Thymus (tissue), 11 donors: Measurements from ENCODE around the gene ZKSCAN1. TPM values are rescaled to one million over a fixed set of nuclear protein-coding genes. Genes with fewer than 3 reads are reported as not detected.
"Not testable (repeated sequence)": the region's sequence is repeated elsewhere in the genome, so short reads cannot be mapped to it uniquely, and the experiment has no call there.

Experiments
- DNase-seq, 9 donors: peaks; one replicate each; pipeline ENCODE4 v3.0.0-alpha.2; 2013; ENCODE audit warnings: low spot score in 9 of 9, low read depth in 6 of 9, missing footprints in 1 of 9
- H3K27ac ChIP-seq, 2 donors: one replicate each; pipeline ENCODE4 v1.5.1; 2013; ENCODE audit warnings: control low read depth in 1 of 2, low read depth in 1 of 2, low read length in 1 of 2, mild to moderate bottlenecking in 1 of 2, moderate library complexity in 1 of 2
- H3K27me3 ChIP-seq, 2 donors: one replicate each; pipeline ENCODE4 v1.5.1; 2013; ENCODE audit warnings: low read length in 1 of 2; ENCODE audit not compliant: control insufficient read depth in 2 of 2, insufficient read depth in 1 of 2
- H3K36me3 ChIP-seq, 2 donors: one replicate each; pipeline ENCODE4 v1.5.1; 2013; ENCODE audit warnings: low read length in 1 of 2, mild to moderate bottlenecking in 1 of 2, moderate library complexity in 1 of 2; ENCODE audit not compliant: control insufficient read depth in 2 of 2, insufficient read depth in 2 of 2
- H3K4me1 ChIP-seq, 2 donors: one replicate each; pipeline ENCODE4 v1.5.1; 2013; ENCODE audit warnings: low read length in 2 of 2; ENCODE audit not compliant: control insufficient read depth in 2 of 2, insufficient read depth in 2 of 2
- H3K4me3 ChIP-seq, 2 donors: one replicate each; pipeline ENCODE4 v1.5.1; 2013; ENCODE audit warnings: low read length in 2 of 2, control low read depth in 1 of 2, mild to moderate bottlenecking in 1 of 2
- H3K9me3 ChIP-seq, 2 donors: one replicate each; pipeline ENCODE4 v1.5.1; 2013; ENCODE audit warnings: low read length in 1 of 2, mild to moderate bottlenecking in 1 of 2; ENCODE audit not compliant: control insufficient read depth in 2 of 2, insufficient read depth in 1 of 2
- WGBS: extraction: QIAGEN DNeasy Blood & Tissue Kit; methylation state at CpG from one replicate; pipeline ENCODE4 v1.1.7; 2013; 5-methylcytosine and 5-hydroxymethylcytosine counted together
- polyA plus RNA-seq: library from polyadenylated mRNA; stranded (reverse); fragments of 200-250 nt; gene quantifications from one replicate; pipeline ENCODE4 v1.2.3, GENCODE V29; 2013
- total RNA-seq: library from RNA; stranded (reverse); fragments of 120-200 nt; gene quantifications from one replicate; pipeline ENCODE4 v1.2.4, GENCODE V29; 2013
- donor health status: healthy.

The ZKSCAN1 gene
- total and polyA plus RNA-seq, 2 donors: 17.8 to 61.4 TPM

GRCh38 chr7:99979814-99980225 is 35.6 kb upstream of the ZKSCAN1 start:
- peak in 2 of 9 donors; percentile 8 to 38 for DNase-seq
- H3K27me3 ChIP-seq, H3K9me3 ChIP-seq, H3K36me3 ChIP-seq, H3K27ac ChIP-seq, H3K4me1 ChIP-seq, H3K4me3 ChIP-seq: not testable (repeated sequence)
- WGBS: 26% methylated on average over 9 of the region's 10 CpGs

GRCh38 chr7:99980448-99980872 is 34.9 kb upstream of the ZKSCAN1 start:
- WGBS: 74% methylated on average over 4 of the region's 4 CpGs
- not testable (repeated sequence) for H3K27me3 ChIP-seq, H3K4me3 ChIP-seq, H3K4me1 ChIP-seq, H3K27ac ChIP-seq, DNase-seq, H3K36me3 ChIP-seq, H3K9me3 ChIP-seq

DNA sequence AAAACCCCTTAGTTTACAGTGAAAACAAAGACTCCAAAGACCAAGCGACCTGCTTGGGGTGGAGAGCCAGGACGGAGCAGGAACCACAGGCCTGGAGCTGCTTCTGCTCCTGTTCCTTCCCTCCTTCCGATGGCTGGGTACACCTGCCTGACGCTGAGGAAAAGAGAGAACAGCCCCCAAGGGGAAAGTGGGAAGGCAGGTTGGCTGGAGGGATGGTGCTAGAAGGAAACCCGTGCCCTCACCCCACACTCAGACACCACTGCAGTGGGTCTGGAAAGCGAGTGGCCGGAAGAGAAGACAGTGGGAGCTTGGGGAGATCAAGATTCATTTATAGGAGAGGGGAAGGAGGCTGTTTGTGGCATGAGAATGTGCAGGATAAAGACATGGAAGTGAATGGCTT is 34.3 kb upstream of the ZKSCAN1 start:
- H3K4me3 ChIP-seq, H3K9me3 ChIP-seq, H3K27ac ChIP-seq, H3K36me3 ChIP-seq, H3K4me1 ChIP-seq, DNase-seq, H3K27me3 ChIP-seq: not testable (repeated sequence)
- 92% methylated on average over 7 of the region's 7 CpGs for WGBS

DNA sequence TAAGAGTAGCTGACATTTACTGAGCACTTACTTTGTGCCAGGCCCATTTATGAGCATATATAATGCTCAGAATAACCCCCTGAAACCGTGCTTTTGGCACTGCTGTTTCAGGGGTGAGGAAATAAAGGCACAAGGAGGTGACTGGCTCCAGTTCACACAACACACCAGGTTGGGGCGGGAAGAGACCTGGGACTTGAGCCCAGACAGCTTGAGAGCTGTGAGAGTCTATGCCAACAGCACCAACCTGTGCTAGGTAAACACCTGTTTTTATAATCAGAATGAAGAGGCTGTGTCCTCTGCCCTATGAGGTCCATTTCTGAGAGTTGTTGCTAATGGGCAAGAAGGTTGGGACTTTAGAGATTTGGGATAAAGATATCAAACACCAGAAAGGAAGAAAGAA is 30.8 kb upstream of the ZKSCAN1 start:
- Histone ChIP-seq H3K4me3 (no peak overlapping the region), H3K27me3 (peaks cover 0 to 8% of the 10 kb centered on the region in 2 donors), H3K4me1 (no peaks in the 10 kb centered on the region), H3K27ac (no peak overlapping the region), H3K36me3 (no peaks in the 10 kb centered on the region), H3K9me3 (no peaks in the 10 kb centered on the region)
- 84% methylated on average over 2 of the region's 2 CpGs for WGBS
- no peak for DNase-seq

DNA sequence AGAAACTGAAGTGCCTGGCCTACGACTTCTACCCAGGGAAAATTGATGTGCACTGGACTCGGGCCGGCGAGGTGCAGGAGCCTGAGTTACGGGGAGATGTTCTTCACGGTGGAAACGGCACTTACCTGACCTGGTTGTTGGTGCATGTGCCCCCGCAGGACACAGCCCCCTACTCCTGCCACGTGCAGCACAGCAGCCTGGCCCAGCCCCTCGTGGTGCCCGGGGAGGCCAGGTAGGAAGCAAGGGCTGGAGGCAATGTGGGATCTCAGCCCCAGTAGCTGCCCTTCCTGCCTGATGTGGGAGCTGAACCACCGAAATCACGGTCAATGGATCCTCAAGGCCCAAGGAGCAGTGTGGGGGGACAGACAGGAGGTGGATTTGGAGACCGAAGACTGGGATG is 28.1 kb upstream of the ZKSCAN1 start:
- H3K36me3 ChIP-seq, H3K4me3 ChIP-seq, H3K27ac ChIP-seq, DNase-seq, H3K9me3 ChIP-seq, H3K4me1 ChIP-seq: not testable (repeated sequence)
- peaks cover 0 to 21% of the 10 kb centered on the region in 2 donors for H3K27me3 ChIP-seq
- WGBS: 85% methylated on average over 13 of the region's 14 CpGs

DNA sequence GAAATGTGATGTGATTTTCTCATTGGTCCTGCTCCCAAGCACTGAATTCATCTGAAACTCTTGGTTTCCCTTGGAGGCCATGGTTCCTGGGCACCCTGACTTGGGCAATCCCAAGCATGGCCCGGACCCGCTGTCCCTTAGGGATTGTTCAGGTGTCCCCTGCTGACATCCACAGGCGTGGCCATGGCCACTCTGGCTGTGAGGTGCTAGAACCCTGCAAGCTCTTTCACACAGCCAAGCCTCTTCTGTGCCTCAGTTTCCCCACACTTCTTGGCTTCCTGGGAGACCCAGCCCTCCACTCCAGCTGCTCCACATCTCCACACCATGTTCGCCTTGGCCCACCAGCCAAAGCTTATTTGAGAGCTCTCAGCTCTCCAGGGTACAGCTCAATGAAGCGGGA is 27.6 kb upstream of the ZKSCAN1 start:
- no peak overlapping the region for H3K27ac ChIP-seq
- whole genome bisulfite sequencing: 97% methylated on average over 5 of the region's 5 CpGs
- no peak for DNase-seq
- H3K4me3 ChIP-seq: no peak overlapping the region
- peaks cover 0 to 24% of the 10 kb centered on the region in 2 donors for H3K27me3 ChIP-seq
- H3K9me3 ChIP-seq: no peaks in the 10 kb centered on the region
- no peaks in the 10 kb centered on the region for H3K36me3 ChIP-seq
- peaks cover 0 to 6% of the 10 kb centered on the region in 2 donors for H3K4me1 ChIP-seq

- no peaks in the 10 kb centered on the region for H3K9me3 ChIP-seq
- peak in 1 of 9 donors; percentile 18 for DNase-seq
- peaks cover 0 to 6% of the 10 kb centered on the region in 2 donors for H3K4me1 ChIP-seq
- 66% methylated on average over 14 of the region's 14 CpGs for WGBS
- no peak overlapping the region for H3K4me3 ChIP-seq
- peaks cover 0 to 25% of the 10 kb centered on the region in 2 donors for H3K27me3 ChIP-seq
- H3K27ac ChIP-seq: no peak overlapping the region
- no peaks in the 10 kb centered on the region for H3K36me3 ChIP-seq
Observed at GRCh38 chr7:99990460-99990852, 24.9 kb upstream of the ZKSCAN1 start.

- H3K4me3 ChIP-seq, H3K4me1 ChIP-seq, DNase-seq, H3K27ac ChIP-seq, H3K36me3 ChIP-seq, H3K9me3 ChIP-seq: not testable (repeated sequence)
- 81% methylated on average over 6 of the region's 6 CpGs for WGBS
- peaks cover 0 to 25% of the 10 kb centered on the region in 2 donors for H3K27me3 ChIP-seq
Observed at GRCh38 chr7:99991543-99991942, 23.9 kb upstream of the ZKSCAN1 start.

DNA sequence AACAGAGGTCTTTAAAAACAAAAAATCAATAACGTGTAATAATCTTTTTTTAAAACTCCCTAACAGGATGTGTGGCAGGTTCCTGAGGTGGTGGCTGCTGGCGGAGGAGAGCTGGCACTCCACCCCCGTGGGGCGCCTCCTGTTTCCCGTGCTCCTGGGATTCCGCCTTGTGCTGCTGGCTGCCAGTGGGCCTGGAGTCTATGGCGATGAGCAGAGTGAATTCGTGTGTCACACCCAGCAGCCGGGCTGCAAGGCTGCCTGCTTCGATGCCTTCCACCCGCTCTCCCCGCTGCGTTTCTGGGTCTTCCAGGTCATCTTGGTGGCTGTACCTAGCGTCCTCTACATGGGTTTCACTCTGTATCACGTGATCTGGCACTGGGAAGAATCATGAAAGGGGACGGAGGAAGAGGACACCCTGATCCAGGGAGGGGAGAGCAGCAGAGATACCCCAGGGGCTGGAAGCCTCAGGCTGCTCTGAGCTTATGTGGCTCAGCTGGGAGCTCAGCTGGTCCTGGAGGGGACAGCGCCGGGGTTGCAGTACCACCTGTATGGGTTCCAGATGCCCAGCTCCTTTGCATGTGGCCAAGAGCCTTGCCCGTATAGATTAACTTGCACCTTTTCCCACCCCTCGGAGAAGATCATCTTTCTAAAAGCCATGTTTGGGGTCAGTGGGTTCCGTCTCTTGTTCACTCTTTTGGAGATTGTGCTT is 22.9 kb upstream of the ZKSCAN1 start:
- Histone ChIP-seq H3K36me3 (no peaks in the 10 kb centered on the region), H3K9me3 (no peaks in the 10 kb centered on the region), H3K4me1 (peaks cover 5 to 14% of the 10 kb centered on the region in 2 donors), H3K27ac (no peak overlapping the region), H3K27me3 (peaks cover 0 to 25% of the 10 kb centered on the region in 2 donors), H3K4me3 (no peak overlapping the region)
- DNase-seq: no peak
- 76% methylated on average over 21 of the region's 21 CpGs for WGBS
